ENCODE measurements around the gene SFXN5.

SFXN5 gene

GRCh38 chr2:72917138-72917876, 154.2 kb downstream of the SFXN5 start, which contains the start of gene EMX1:
Gene EMX1 (plus strand): TSS chr2:72917519. CDS start chr2:72917853, 334 bp downstream.
- DNase-seq (ENCODE audit: extremely low read depth, low read depth), result no peak
- TF ChIP-seq CTCF (IDR thresholded peaks at IDR 0.05; ENCODE audit: low read depth, low read length), result no peak

DNA sequence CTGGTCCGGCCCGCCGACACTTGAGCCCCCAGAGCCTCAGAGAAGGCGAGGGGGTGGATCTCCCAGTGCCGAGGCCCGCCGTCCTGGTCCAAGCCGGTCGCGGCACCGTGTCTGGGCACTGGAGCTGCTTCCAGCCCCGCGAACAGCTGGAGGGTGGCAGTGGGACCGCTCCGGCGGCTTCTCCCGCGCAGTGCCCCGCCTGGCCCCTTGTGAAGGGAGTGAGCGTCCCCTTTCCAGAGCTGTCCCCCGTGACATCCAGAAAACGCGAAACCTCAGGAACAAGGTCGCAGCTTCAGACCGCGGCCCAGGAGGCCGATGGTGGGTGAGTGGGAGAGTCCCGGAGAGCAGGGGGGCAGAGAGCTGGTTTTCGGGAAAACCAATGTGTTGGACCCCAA, 154.8 kb downstream of the SFXN5 start:
- TF ChIP-seq CTCF (IDR thresholded peaks at IDR 0.05; ENCODE audit: low read depth, low read length), result no peak
- no peak for DNase-seq (ENCODE audit: extremely low read depth, low read depth)

DNA sequence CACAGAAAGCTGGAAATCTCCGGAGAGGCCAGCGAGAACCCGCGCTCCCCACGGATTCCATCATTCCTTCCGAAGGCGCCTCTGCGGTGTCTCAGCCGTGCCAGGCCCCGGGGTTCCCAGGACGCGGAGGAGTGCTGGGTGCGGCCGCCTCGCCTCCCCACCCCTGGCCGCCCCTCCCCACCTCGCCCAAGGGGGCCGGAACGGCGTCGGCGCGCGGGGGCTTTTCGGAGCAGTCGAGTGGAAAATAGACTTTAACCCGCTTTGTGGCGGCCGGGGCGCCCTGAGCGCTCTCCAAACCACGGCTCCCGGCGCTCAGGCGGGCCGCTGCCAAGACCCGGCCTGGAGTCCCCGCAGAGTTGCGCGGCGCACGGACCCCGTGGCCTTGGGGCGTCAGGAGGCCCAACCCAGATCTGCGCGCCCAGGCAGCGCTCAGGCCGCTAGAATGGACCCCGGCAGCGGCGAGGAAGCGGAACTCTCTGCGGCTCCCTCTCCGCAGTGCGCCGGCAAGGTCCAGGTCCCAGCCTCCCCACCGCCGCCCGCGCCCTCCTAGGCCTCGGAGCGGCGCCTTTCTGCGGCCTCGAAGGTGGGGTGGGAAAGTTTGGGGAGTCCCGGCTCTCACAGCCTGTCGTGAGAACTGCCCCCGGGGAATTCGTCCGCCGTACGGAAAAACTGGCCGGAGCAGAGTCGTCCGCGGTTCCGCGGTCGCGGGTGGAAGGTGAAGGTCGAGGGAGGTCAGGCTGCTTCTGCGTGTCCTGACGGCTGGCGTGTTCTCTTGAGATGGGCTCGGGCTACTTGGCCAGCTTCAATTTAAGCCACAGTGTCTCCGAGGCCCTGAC, 155.4 kb downstream of the SFXN5 start:
- DNase-seq (ENCODE audit: extremely low read depth, low read depth), result no peak

GRCh38 chr2:72915320-72915906, 156.1 kb downstream of the SFXN5 start:
- no peak for TF ChIP-seq CTCF (IDR thresholded peaks at IDR 0.05; ENCODE audit: low read depth, low read length)
- no peak for DNase-seq (ENCODE audit: extremely low read depth, low read depth)

More for the DNA sequence above, 155.4 kb downstream of the SFXN5 start:
- no peak for TF ChIP-seq CTCF (IDR thresholded peaks at IDR 0.05; ENCODE audit: low read depth, low read length)

- no peak for TF ChIP-seq CTCF (IDR thresholded peaks at IDR 0.05; ENCODE audit: low read depth, low read length)
Measured at GRCh38 chr2:72914589-72915319, 156.8 kb downstream of the SFXN5 start.

GRCh38 chr2:72914206-72914559, 157.3 kb downstream of the SFXN5 start:
- no peak for TF ChIP-seq CTCF (IDR thresholded peaks at IDR 0.05; ENCODE audit: low read depth, low read length)
- no peak for DNase-seq (ENCODE audit: extremely low read depth, low read depth)

More at GRCh38 chr2:72914589-72915319, 156.8 kb downstream of the SFXN5 start:
- DNase-seq (ENCODE audit: extremely low read depth, low read depth), result no peak

Measured in AG09319 (cell line).